Dendritic cell treated with granulocyte-macrophage colony-stimulating factor and Interleukin-4, amounts not matched to agents 40 ng/mL and 50 ng/mL, for 4 days (primary cell): Measurements from ENCODE around the gene KRT83.

Source experiments
- H3K27ac Mint-ChIP-seq: one replicate; pipeline ENCODE4 v1.8.0; 2022; ENCODE audit warnings: mild to moderate bottlenecking, mixed read lengths
- H3K27me3 Mint-ChIP-seq: one replicate; pipeline ENCODE4 v1.8.0; 2022; ENCODE audit warnings: mild to moderate bottlenecking, mixed read lengths
- H3K36me3 Mint-ChIP-seq: one replicate; pipeline ENCODE4 v1.8.0; 2022; ENCODE audit warnings: low read depth, mixed read lengths
- H3K4me1 Mint-ChIP-seq: one replicate; pipeline ENCODE4 v1.8.0; 2022; ENCODE audit warnings: low read depth, mixed read lengths
- H3K4me3 Mint-ChIP-seq: one replicate; pipeline ENCODE4 v1.8.0; 2022; ENCODE audit warnings: mild to moderate bottlenecking, moderate library complexity, mixed read lengths
- H3K9me3 Mint-ChIP-seq: one replicate; pipeline ENCODE4 v1.8.0; 2022; ENCODE audit warnings: mixed read lengths
- intact Hi-C: fragments of 100-400 bp; cut with micrococcal nuclease; formaldehyde crosslinking; loops from one replicate; pipeline ENCODE4 v1.15.0; 2022

Gene KRT83

DNA sequence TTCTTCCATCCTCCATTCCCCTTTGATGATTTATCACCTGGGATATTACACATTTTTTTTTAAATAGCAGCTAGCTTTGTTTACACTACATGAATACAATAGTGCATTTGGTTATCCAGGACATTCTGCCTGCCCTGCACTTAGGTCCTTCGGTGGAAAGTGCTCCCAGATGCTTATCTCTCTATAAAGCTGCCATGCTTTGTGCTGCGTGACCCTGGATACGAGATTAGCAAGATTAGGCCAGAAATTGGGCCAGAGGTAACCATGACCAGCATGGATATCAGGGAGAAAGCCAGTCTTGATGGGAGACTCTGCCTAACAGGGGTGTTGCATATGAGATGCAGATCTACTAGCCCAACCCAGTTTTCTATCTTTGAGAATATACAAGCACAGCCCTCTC, 12.1 kb upstream of the KRT83 start:
- H3K9me3 Mint-ChIP-seq, result peaks cover 9% of the 10 kb centered on the region
- peaks cover 14% of the 10 kb centered on the region for H3K27me3 Mint-ChIP-seq
- no peak overlapping the region for H3K4me3 Mint-ChIP-seq
- no peak overlapping the region for H3K27ac Mint-ChIP-seq
- H3K4me1 Mint-ChIP-seq, result no peaks in the 10 kb centered on the region
- intact Hi-C loops, result no loop called here
- no peaks in the 10 kb centered on the region for H3K36me3 Mint-ChIP-seq

DNA sequence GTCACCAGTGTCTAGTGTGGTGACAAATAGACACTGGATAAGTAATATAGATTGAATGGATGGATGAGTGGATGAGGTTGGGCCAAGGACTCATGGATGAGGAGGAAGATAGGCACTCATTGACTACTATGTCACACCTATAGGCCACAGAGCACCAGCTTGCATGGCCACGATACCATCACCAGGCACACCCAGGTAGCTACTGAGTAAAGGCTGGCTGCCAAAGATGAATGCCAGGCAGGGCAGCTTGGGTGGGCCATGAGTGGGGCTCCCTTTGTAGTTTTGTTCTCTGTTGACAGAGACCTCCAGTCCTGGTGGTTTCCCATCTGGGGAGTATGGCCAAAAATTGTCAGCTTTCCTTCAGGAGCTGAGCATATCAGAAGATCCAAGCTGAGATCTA, 11.2 kb upstream of the KRT83 start:
- no peak overlapping the region for H3K27ac Mint-ChIP-seq
- no peaks in the 10 kb centered on the region for H3K36me3 Mint-ChIP-seq
- intact Hi-C loops, result no loop called here
- H3K4me3 Mint-ChIP-seq, result no peak overlapping the region
- peaks cover 9% of the 10 kb centered on the region for H3K9me3 Mint-ChIP-seq
- peaks cover 2% of the 10 kb centered on the region for H3K4me1 Mint-ChIP-seq
- H3K27me3 Mint-ChIP-seq, result peaks cover 14% of the 10 kb centered on the region

DNA sequence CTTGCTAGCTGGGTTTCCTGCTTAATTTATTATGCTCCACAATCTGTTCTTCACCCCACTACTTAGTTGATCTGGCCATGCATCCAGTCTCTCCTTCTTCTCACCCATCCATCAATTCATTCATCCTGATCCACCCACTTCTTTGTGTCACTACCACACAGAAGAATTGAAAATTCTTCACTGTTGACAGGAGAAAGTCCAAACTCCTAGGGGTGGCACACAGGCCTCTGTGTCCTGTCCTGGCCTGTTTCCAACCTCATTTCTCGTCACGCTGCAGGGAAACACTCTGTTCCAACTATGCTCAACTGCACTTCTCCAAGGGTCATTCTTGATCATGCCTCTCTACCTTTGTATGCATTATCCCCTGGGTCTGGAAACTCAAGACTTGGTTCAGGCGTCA, 10.6 kb upstream of the KRT83 start:
- H3K27me3 Mint-ChIP-seq, result peaks cover 19% of the 10 kb centered on the region
- H3K27ac Mint-ChIP-seq, result no peak overlapping the region
- H3K36me3 Mint-ChIP-seq, result no peaks in the 10 kb centered on the region
- intact Hi-C loops, result no loop called here
- peaks cover 5% of the 10 kb centered on the region for H3K4me1 Mint-ChIP-seq
- peaks cover 6% of the 10 kb centered on the region for H3K9me3 Mint-ChIP-seq
- H3K4me3 Mint-ChIP-seq, result no peak overlapping the region

DNA sequence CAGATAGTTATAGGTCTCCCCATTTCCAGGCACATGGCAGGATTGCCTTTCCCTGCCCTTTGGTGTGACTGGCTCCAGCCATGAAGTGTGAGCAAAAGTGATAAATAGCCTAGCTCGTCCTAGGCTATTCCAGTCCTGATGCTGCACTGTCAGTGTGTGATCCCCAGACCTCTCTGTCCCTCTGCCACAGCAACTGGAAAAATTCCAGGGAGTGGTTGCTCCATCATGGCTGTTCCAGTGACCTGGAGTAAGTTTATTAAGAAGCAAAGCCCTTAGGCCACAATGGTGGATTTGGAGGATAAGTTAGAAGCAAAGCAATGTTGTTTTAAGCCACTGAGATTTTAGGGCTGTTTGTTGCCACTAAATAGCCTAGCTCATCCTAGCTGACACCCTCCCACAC, 9.8 kb upstream of the KRT83 start:
- Mint-ChIP-seq H3K9me3 (no peaks in the 10 kb centered on the region), H3K27ac (no peak overlapping the region), H3K4me1 (peaks cover 5% of the 10 kb centered on the region), H3K36me3 (no peaks in the 10 kb centered on the region), H3K27me3 (peaks cover 21% of the 10 kb centered on the region), H3K4me3 (no peak overlapping the region)
- intact Hi-C loops, result no loop called here

DNA sequence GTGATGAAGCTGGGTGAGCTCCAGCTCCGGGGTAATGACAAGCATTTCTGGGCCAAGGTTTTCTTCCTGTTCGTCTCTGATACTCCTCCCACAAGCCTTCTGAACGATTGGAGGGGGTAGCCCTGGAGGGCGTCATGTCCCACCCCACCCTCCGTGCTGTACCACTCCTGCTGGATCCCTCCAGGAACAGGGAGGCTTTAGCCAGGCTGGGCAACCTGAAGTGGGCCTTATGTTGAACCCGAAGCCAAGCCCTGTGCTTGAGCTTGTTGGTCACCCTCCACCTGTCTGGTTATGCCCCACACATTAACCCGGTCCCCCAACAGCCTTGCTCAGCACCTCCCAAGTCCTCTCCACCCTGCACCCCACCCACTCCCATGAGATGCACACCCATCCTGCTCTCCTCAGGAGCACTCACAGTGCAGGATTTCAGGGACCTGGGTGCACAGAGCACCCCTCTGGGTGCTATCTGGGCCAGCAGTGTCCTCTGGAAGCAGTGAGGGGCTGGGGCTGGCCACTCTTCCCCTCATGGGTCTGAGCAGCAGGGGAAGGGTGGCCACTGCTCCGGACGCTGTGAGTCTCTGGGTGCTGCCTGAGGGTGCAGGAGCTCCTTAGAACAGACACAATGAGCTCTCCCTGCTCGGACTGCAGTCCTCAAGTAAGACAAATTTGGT, 6.8 kb upstream of the KRT83 start:
- Mint-ChIP-seq H3K9me3 (no peaks in the 10 kb centered on the region), H3K4me3 (no peak overlapping the region), H3K4me1 (peaks cover 5% of the 10 kb centered on the region), H3K36me3 (no peaks in the 10 kb centered on the region), H3K27ac (no peak overlapping the region), H3K27me3 (peaks cover 38% of the 10 kb centered on the region)
- intact Hi-C loops, result loop anchor here (1.0 to 5.0 kb wide), 2 partner anchors 106 to 171 kb away; no protein-coding TSS in a partner anchor

DNA sequence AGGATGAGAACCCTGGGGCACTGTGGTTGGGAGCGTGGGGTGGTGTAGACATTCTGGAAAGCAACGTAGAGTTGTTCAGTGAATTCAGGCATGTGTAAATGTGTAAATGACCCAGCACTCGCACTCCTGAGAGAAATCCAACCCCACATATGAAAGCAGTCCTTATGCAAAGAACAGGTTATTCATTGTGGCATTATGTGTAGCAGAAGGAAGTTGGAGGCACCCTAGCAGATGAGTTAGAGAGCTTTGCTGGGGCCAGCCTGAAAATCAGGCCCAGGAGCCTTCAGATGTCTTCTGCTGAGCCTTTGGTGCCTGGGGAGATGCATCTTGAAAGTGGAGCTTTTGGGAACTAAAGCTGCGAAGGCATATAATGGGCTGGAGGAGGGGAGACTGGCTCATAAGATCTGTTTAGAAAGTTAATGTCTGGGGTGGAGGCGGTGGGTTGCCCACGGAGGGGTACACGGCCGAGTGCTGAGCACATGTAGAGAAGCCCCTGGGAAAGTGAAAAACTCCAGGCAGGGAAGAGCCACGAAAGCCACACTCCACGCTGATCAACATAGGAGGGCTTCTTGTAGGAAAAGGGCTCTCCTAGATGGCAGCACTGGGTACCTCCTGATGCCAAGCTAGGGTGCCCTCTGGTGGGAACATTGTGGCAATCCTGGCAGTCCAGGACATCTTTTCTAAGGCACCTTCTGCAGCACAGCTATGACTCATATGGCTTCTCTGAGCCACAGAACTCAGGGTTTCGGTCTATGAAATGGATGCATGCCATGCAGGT, 6.0 kb upstream of the KRT83 start:
- H3K4me3 Mint-ChIP-seq, result no peak overlapping the region
- peaks cover 5% of the 10 kb centered on the region for H3K4me1 Mint-ChIP-seq
- H3K27ac Mint-ChIP-seq, result no peak overlapping the region
- H3K9me3 Mint-ChIP-seq, result no peaks in the 10 kb centered on the region
- H3K27me3 Mint-ChIP-seq, result peaks cover 46% of the 10 kb centered on the region
- intact Hi-C loops, result loop anchor here (1.0 to 5.0 kb wide), 2 partner anchors 105 to 170 kb away; no protein-coding TSS in a partner anchor
- H3K36me3 Mint-ChIP-seq, result no peaks in the 10 kb centered on the region

DNA sequence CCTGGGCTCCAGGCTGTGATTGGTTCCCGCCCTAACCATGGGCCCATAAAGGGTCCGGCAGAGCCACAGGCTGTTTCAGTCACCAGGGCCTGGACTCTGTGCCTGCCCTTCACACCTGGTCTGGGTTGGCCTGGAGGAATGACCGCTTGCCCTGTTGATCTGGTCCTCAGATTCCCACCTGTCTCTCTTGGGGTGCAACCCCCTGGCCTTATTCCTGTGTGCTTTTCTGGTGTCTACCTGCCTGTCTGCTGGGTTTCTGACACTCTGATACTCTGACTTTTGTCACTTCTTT, 2.9 kb upstream of the KRT83 start:
- Mint-ChIP-seq H3K27me3 (peaks cover 67% of the 10 kb centered on the region), H3K9me3 (no peaks in the 10 kb centered on the region), H3K36me3 (no peaks in the 10 kb centered on the region), H3K4me1 (peaks cover 5% of the 10 kb centered on the region), H3K4me3 (no peak overlapping the region), H3K27ac (no peak overlapping the region)
- intact Hi-C loops, result no loop called here

DNA sequence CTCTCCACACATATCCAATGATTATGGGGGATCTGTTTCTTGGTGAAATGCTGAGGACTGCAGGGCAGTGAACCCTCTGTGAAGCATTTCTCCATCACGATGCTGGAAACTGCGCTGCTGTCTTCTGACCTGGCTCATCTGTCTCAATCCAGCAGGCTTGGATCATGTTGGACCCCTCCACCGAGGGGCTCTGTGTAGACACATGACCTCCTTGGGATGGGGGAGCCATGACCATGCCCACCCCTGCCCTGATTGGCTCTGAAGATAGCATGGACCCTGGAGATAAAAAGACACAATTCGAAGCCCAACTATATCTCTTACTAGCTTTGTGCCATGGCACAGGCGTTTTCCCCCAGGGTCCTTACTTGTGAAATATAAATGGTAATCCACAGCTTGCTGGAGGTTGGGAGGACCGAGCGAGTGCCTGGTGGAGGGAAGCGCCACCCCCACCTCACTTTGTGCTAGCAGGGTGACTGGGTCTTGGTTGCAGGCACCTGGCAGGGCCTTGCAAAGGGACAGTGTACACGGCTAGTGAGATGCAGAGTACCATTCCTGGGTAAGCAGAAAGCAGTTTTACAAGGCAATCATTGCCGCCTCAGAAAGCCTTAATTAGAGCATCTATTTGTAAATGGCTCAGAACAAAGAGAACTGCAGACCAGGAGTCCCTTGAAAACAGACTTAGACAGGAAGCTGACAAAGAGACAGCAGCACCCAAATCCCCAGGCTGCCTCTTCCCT, 2.4 kb upstream of the KRT83 start:
- Mint-ChIP-seq H3K27me3 (peaks cover 68% of the 10 kb centered on the region), H3K4me3 (no peak overlapping the region), H3K4me1 (peaks cover 5% of the 10 kb centered on the region), H3K27ac (no peak overlapping the region), H3K9me3 (no peaks in the 10 kb centered on the region), H3K36me3 (no peaks in the 10 kb centered on the region)
- intact Hi-C loops, result no loop called here

DNA sequence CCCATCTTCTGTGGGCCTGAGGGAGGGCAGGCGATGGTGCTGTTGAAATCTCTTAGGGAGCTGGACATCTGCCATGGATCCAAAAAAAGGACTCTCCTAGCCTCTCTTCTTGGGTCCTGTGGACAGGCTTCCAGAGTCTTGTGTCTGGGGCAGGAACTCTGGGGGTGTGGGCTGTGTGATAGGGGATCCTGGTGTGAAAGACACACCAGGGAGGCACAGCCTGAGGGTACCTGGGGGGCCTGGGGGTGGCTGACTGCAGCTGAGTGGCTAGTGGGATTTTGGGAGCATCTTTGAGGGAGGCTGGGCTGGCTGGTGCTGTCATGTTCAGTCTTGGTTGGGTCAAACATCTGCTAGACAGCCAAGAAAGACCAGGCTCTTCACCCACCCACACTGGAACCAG, 1.8 kb upstream of the KRT83 start:
- intact Hi-C loops, result no loop called here
- Mint-ChIP-seq H3K36me3 (no peaks in the 10 kb centered on the region), H3K9me3 (no peaks in the 10 kb centered on the region), H3K4me3 (no peak overlapping the region), H3K4me1 (peaks cover 5% of the 10 kb centered on the region), H3K27ac (no peak overlapping the region), H3K27me3 (peaks cover 70% of the 10 kb centered on the region)

DNA sequence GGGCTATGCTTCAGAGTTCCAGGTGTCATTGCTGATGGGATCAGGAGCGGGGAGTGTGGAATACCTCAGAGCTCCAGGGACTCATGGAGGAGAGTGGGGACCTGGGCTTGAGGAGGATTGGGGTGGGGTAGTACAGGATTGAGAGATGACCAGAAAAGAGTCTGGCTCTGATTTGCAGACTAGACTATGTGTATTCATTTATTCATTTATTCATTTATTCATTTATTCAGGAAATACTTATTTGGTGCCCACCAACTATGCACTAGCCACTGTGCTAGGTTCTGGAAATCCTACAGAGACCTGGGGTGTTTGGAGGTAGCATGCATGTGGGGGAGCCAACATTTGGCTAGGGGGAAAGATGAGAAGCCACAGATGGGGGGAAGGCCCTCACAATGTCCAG, 871 bp upstream of the KRT83 start:
- H3K27me3 Mint-ChIP-seq, result peaks cover 68% of the 10 kb centered on the region
- no peaks in the 10 kb centered on the region for H3K4me1 Mint-ChIP-seq
- H3K4me3 Mint-ChIP-seq, result no peak overlapping the region
- H3K27ac Mint-ChIP-seq, result no peak overlapping the region
- H3K36me3 Mint-ChIP-seq, result no peaks in the 10 kb centered on the region
- intact Hi-C loops, result no loop called here
- no peaks in the 10 kb centered on the region for H3K9me3 Mint-ChIP-seq

DNA sequence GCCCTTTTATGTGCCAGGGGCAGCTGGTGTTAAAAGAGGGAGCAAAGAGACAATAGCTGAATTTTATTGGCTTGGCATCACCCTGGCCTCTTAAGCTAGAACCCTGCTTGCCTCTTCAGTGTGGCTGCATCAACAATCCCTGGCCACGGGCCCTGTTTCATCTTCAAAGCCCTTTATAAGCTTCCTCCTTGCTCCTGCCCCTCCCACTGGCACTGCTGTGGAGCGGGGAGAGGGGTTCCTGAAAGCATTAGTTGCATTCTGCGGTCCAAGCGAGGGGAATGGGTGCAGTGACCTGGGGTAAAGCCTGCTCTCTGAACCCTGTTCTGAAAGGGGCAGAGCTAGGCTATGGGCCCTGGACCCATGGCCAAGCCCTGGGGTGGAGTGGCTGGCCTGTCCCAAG, 220 bp upstream of the KRT83 start:
- no peak overlapping the region for H3K4me3 Mint-ChIP-seq
- H3K4me1 Mint-ChIP-seq, result no peaks in the 10 kb centered on the region
- H3K36me3 Mint-ChIP-seq, result no peaks in the 10 kb centered on the region
- intact Hi-C loops, result no loop called here
- no peaks in the 10 kb centered on the region for H3K9me3 Mint-ChIP-seq
- peaks cover 64% of the 10 kb centered on the region for H3K27me3 Mint-ChIP-seq
- H3K27ac Mint-ChIP-seq, result no peak overlapping the region

DNA sequence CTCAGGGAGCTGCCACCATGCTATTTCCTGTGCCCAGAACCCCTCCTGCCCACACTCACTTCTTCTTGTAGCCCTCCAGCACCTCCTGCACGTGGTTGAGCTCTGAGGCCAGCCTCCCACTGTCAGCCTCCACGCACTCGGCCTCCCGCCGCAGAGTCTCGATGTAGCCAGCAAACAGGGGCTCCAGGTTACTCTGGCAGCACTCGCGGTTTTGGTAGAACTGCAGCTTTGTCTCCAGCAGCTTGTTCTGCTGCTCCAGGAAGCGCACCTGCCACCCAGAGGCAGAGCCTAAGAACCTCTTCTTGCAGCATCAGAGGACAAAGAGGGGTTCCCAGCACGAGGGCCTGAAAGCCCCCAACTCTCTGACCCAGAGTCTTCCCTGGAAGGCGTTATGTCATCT, 2.1 kb downstream of the KRT83 start:
- Mint-ChIP-seq H3K9me3 (no peaks in the 10 kb centered on the region), H3K4me1 (no peaks in the 10 kb centered on the region), H3K4me3 (no peak overlapping the region), H3K36me3 (no peaks in the 10 kb centered on the region), H3K27ac (no peak overlapping the region), H3K27me3 (peaks cover 55% of the 10 kb centered on the region)
- intact Hi-C loops, result no loop called here

DNA sequence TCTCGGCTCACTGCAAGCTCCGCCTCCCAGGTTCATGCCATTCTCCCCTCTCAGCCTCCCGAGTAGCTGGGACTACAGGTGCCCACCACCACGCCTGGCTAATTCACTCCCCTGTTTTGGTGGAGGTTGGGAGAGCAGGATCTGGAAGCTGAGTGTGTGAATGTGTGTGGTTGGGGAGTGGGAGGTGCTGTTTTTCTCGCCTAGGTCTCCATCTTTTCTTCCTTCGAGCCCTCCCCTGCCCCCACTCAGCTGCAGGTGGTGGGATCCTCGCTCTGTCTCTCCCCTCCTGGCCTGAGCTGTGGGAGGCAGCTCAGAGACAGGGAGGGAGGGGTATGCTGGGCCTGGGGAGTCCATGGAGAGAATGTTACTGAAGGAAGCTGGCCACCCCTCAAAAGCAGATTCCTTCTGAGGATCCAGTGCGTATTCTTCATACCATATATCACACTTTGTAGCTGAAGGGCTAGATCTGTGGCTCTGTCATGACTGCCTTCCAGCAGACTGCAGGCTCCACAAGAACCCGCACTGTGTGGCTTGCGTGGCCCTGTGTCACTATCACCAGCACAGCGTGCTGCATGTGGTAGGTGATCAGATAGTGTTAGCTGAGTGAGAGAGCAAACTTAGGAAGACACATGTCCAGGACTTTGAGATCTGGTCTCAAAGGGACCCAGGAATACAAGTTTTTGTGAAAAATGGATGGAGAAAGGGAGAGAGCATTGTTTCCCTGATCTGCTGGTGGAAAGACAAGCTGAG, 2.8 kb downstream of the KRT83 start:
- Mint-ChIP-seq H3K4me3 (no peak overlapping the region), H3K36me3 (no peaks in the 10 kb centered on the region)

More for the DNA sequence above, 2.8 kb downstream of the KRT83 start:
- intact Hi-C loops, result no loop called here
- Mint-ChIP-seq H3K27ac (no peak overlapping the region), H3K27me3 (peaks cover 58% of the 10 kb centered on the region), H3K4me1 (no peaks in the 10 kb centered on the region), H3K9me3 (no peaks in the 10 kb centered on the region)
